NB4 (cell line): Measurements from ENCODE around the gene TP73.

Experiments
- TF ChIP-seq, protein P1 (sequence below): IDR thresholded peaks from one replicate; pipeline ENCODE4 v1.5.1; 2012; ENCODE audit warnings: low read depth, low read length
- TF ChIP-seq, protein P2 (sequence below): IDR thresholded peaks from 2 replicates; pipeline ENCODE4 v1.6.1; 2011; ENCODE audit warnings: low read depth, low read length

DNA sequence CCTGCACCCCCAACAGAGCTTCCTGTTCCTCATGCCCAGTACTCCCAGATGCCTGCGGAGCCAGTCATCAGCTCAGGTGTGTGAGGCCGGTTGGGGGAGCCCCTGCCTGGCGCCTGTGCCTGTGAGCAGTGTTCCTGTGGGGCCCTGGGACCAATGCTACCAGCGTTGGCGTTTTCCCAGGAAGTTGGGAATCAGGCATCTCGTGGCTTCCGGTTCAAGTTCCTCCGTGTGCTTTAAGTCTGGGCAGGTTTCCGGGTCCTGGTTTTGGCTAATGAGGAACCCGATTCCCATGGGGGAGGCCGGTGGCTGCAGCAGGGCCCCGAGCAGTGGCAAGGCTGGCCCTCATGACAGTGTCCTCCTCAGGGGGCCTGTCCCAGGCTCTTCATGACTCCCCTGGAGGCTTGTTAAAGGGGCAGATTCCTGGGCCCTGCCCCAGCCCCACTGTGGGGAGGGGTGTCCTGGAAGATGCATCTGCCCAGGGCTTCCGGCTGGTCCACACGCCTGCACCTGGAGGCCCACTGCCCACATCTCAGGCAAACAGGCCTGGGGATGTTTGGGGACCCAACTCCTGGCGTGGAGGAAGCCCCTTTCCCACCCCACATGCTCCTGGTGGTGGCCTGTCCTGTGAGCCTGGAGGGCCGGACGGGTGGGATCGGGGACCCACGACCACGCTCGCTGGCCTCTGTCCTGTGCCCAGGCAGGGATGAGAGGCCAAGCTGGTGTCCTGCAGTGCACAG lies 26.2 kb downstream of the TP73 start:
- TF ChIP-seq, protein P1, sequence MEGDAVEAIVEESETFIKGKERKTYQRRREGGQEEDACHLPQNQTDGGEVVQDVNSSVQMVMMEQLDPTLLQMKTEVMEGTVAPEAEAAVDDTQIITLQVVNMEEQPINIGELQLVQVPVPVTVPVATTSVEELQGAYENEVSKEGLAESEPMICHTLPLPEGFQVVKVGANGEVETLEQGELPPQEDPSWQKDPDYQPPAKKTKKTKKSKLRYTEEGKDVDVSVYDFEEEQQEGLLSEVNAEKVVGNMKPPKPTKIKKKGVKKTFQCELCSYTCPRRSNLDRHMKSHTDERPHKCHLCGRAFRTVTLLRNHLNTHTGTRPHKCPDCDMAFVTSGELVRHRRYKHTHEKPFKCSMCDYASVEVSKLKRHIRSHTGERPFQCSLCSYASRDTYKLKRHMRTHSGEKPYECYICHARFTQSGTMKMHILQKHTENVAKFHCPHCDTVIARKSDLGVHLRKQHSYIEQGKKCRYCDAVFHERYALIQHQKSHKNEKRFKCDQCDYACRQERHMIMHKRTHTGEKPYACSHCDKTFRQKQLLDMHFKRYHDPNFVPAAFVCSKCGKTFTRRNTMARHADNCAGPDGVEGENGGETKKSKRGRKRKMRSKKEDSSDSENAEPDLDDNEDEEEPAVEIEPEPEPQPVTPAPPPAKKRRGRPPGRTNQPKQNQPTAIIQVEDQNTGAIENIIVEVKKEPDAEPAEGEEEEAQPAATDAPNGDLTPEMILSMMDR, result no peak
- TF ChIP-seq, protein P2, sequence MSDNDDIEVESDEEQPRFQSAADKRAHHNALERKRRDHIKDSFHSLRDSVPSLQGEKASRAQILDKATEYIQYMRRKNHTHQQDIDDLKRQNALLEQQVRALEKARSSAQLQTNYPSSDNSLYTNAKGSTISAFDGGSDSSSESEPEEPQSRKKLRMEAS, result no peak
